GM13976 (cell line): ENCODE results near the gene LSM10.

Source experiments
- DNase-seq: peaks from one replicate; pipeline ENCODE4 v3.0.0; 2012; ENCODE audit warnings: low spot score
- CTCF ChIP-seq: IDR thresholded peaks from 2 replicates; pipeline ENCODE4 v1.5.1; 2012; ENCODE audit warnings: borderline replicate concordance, mild to moderate bottlenecking; ENCODE audit not compliant: insufficient read depth; ENCODE audit errors: extremely low read depth, missing control alignments, control extremely low read depth
- in situ Hi-C: fragments of 300-500 bp; cut with MboI; formaldehyde crosslinking; loops from one replicate; pipeline ENCODE4 v1.12.0; 2022; ENCODE audit warnings: low sequenced_read_pairs, mixed read lengths, inconsistent platforms; ENCODE audit not compliant: unreplicated experiment

Gene LSM10

GRCh38 chr1:36415661-36416326 lies 18.1 kb upstream of the LSM10 start:
- TF ChIP-seq CTCF, result no peak
- in situ Hi-C loops, result no loop called here
- no peak for DNase-seq

- no peak for TF ChIP-seq CTCF
- no peak for DNase-seq
- in situ Hi-C loops, result no loop called here
These were observed 16.7 kb upstream of the LSM10 start for GRCh38 chr1:36414384-36414783.

DNA sequence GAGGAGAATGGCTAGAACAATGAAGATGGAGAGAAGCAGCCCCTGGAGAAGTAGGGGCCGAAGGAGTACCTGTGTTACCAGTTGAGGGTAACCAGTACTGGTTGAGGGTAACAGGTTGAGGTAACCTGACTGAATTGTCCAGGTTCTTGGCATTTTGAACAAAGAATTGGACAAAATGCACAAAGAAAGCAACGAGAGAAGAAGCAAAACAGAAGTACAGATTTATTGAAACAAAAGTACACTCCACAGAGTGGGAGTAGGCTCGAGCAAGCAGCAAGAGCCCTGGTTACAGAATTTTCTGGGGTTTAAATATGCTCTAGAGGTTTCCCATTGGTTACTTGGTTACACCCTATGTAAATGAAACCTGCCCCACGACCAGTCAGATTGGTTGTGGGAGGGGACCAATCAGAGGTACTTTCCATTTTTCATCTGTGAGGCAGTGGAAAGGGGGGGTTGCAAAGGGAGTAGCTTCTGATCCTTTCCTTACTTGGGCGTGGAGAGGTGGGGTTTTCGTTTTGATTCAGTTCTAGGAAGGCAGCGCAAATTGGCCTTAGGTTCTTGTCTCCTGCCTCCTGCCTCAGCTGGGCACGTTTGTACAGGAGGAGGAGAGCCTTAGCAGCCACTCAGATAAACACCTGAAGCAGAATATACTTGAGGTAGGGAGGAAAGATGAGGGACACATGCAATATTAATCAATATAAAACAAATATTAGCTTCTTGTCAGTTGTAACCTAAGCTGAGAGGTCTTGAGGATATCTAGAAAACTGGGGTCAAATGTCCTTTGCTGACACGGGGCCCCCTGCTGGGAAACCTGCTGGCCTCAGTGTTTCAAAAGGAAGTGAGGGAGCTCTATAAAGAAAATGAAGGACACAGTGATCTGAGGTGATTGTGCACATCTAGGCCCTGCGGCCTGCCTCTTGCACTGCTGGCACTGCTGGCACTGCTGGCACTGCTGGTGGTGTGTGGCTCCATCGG lies 14.3 kb upstream of the LSM10 start:
- TF ChIP-seq CTCF, result no peak
- in situ Hi-C loops, result no loop called here
- no peak for DNase-seq

- DNase-seq, result no peak
- in situ Hi-C loops, result no loop called here
- no peak for TF ChIP-seq CTCF
These were observed 10.8 kb upstream of the LSM10 start for GRCh38 chr1:36408479-36408878.

DNA sequence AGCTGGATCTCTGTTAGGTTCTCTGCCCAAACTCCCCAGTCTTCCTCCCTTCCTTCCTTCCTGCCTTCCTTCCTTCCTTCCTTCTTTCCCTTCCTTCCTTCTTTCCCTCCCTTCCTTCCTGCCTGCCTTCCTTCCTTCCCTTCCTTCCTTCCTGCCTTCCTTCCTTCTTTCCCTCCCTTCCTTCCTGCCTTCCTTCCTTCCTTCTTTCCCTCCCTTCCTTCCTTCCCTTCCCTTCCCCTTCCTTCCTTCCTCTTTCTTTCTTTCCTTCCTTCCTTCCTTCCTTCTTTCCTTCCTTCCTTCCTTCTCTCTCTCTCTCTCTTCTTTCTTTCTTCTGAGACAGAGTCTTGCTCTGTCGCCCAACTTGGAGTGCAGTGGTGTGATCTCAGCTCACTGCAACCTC lies 8.7 kb upstream of the LSM10 start:
- in situ Hi-C loops, result no loop called here
- DNase-seq, result no peak
- no peak for TF ChIP-seq CTCF

GRCh38 chr1:36402504-36402890 lies 4.8 kb upstream of the LSM10 start:
- in situ Hi-C loops, result no loop called here
- no peak for DNase-seq
- TF ChIP-seq CTCF, result no peak
